HG03060 (cell line): ENCODE measurements around the gene SBF2.
"Not testable (repeated sequence)": the region's sequence is repeated elsewhere in the genome, so short reads cannot be mapped to it uniquely, and the experiment has no call there.

Source experiments
- ATAC-seq: cut with Tn5 transposase; IDR thresholded peaks from one replicate; pipeline ENCODE4 v1.9.1; 2021; ENCODE audit warnings: low read depth, moderate number of reproducible peaks; ENCODE audit not compliant: unreplicated experiment

Gene SBF2

GRCh38 chr11:10125522-10126133, 168.4 kb downstream of the SBF2 start:
- no peak for ATAC-seq

DNA sequence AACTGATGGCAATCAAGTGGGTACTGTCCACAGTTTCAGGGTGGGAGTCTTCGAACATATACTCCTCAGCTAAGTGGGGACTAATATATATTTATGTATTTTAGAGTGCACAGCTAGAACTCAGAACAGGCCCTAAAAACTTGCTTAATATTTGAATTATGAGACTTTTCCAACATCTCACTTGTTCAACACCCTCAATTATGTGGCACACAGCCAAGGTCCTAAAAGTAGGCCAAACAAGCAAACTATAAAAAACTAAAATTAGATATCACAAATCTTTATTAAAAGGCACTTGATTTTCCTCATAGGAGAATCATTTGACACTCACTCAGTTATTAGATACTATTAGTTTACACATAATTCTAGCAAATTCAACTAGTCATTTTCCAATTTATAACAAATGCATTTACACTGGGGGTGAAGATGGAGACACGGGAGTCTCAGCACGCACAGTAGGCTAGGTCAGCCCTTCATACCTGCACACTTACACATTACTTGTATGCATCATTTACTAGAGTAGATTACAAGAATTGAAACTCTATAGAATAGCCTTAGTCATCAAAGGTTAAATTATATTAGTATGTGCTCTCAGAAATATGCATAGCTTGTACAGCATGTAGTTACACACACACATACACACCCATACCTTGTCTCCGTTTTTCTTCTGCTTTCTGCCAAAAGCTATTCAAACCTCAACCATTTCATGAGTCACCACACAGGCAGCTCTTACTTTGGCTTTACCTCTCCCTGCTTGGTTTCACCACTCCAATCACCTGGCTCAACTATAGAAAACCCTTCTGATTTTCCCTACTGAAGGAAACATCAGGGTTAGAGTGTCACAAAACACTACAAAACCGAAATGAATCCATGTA, 171.5 kb downstream of the SBF2 start:
- ATAC-seq: no peak

GRCh38 chr11:10118865-10119264, 175.2 kb downstream of the SBF2 start:
- no peak for ATAC-seq

GRCh38 chr11:10117709-10118351, 176.2 kb downstream of the SBF2 start:
- no peak for ATAC-seq

DNA sequence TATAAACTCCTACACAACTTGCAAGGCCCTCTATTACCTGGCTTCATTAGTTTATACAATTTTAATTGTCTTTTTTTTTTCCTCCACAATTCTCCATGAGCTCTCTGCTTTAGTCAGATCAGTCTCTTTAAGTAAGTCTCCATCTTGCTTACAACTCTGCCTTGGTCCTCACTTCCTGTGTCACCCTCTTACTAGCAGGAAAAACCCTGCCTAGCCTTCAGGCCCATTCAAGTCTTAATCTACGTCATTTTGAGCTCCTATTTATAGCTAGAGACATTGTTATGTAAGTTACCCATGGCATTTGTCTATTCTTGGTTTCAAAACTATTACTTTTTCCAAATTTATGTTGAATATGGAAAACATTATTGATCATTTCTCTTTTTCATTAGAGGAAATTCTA, 177.4 kb downstream of the SBF2 start:
- no peak for ATAC-seq

GRCh38 chr11:10114593-10115404, 179.2 kb downstream of the SBF2 start:
- ATAC-seq: no peak

DNA sequence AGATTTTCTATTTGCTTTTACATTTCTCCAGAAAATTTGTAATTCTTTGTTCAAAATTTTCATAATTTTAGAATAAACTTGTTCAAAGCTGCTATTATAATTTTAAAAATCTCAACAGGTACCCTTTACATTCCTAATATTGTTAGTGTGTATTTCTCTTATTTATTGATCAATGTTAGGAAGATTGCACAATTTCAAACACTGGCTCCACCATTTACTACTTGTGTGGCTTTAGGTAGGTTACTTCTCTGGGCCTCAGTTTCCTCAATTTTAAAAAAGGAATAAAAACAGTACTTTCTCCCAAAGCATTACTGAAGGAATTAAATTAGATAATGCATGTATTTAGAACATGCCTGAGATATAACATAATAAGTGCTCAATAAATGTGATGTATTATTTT, 180.2 kb downstream of the SBF2 start:
- ATAC-seq: no peak

- no peak for ATAC-seq
These were observed 184.2 kb downstream of the SBF2 start for GRCh38 chr11:10109806-10110205.

DNA sequence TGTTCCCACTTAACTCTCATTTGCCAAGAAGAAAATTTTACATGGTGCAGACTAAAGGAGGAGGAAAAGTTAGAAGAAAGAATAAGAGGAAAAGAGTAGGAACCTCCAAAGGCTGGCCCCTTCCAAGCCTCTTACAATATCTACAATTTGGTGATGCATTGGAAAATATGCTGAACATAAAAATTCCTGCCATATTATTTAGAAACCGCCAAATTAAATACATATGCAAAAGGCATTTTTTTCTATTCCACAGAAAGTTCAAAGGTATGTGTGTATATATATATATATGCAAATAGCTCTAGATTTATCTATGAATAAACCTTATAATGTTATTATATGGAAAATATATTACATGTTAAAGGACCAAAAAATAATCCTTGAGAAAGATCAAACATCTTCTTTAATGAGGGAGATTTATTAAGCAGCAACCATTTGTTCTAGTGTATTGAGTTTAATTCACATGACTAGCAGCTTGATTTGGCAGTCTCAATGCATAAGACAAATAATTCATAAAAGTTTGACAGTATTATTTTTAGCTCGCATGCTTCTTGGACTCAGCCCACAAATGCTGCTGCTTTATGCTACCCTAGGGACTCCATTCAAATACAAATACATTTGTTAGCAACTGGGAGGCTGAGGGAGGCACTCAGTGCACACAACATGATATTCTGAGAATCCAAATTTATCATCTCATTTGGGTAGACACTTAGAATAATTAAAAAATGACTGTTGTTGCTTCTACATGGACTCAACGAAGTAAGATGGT, 184.9 kb downstream of the SBF2 start:
- no peak for ATAC-seq

DNA sequence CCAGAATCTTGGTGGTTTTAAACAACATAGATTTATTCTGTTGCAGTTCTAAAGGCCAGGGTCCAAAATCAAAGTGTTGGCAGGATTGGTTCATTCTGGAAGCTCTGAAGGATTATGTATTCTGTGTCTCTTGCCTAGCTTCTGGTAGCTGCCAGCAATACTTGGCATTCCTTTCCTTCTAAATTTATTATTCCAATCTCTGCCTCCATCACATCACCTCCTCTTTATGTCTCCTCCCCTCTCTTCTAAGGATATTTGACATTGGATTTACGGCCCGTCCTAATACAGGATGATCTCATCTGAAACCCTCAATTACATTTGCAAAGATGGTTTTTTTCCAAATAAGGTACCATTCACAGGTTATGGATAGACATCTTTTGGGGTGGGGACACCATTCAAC, 186.5 kb downstream of the SBF2 start:
- ATAC-seq: no peak

- no peak for ATAC-seq
These were observed 196.4 kb downstream of the SBF2 start for GRCh38 chr11:10097615-10098014.

- no peak for ATAC-seq
These were observed 197.0 kb downstream of the SBF2 start for GRCh38 chr11:10096987-10097386.

- no peak for ATAC-seq
These were observed 198.4 kb downstream of the SBF2 start for GRCh38 chr11:10095412-10096208.

GRCh38 chr11:10092426-10092825, 201.6 kb downstream of the SBF2 start:
- ATAC-seq: no peak

GRCh38 chr11:10091314-10092045, 202.5 kb downstream of the SBF2 start:
- ATAC-seq: no peak

- not testable (repeated sequence) for ATAC-seq
These were observed 206.1 kb downstream of the SBF2 start for GRCh38 chr11:10087923-10088225.

- no peak for ATAC-seq
These were observed 206.7 kb downstream of the SBF2 start for GRCh38 chr11:10087186-10087922.

- ATAC-seq: no peak
These were observed 213.9 kb downstream of the SBF2 start for GRCh38 chr11:10080138-10080537.
